Activated CD4-positive, alpha-beta T cell treated with anti-CD3 and anti-CD28 coated beads, Interleukin-2, amount 10 ng/mL, durations not matched to agents 24 days and 14 days (primary cell): Measurements from ENCODE around the gene WFDC12. TPM values are rescaled to one million over a fixed set of nuclear protein-coding genes. Genes with fewer than 3 reads are reported as not detected.

ENCODE experiments used
- DNase-seq: peaks from one replicate; pipeline ENCODE4 v3.0.0; 2022
- H3K27ac Mint-ChIP-seq: one replicate; pipeline ENCODE4 v1.8.0; 2022; ENCODE audit warnings: mild to moderate bottlenecking, mixed read lengths
- H3K27me3 Mint-ChIP-seq: one replicate; pipeline ENCODE4 v1.8.0; 2022; ENCODE audit warnings: mixed read lengths
- H3K36me3 Mint-ChIP-seq: one replicate; pipeline ENCODE4 v1.8.0; 2022; ENCODE audit warnings: low read depth, mild to moderate bottlenecking, mixed read lengths
- H3K4me1 Mint-ChIP-seq: one replicate; pipeline ENCODE4 v1.8.0; 2021; ENCODE audit warnings: mixed read lengths
- H3K4me3 Mint-ChIP-seq: one replicate; pipeline ENCODE4 v1.8.0; 2022; ENCODE audit warnings: mild to moderate bottlenecking, moderate library complexity, mixed read lengths
- H3K9me3 Mint-ChIP-seq: one replicate; pipeline ENCODE4 v1.8.0; 2021; ENCODE audit warnings: mixed read lengths
- intact Hi-C: fragments of 100-400 bp; cut with micrococcal nuclease; formaldehyde crosslinking; loops from one replicate; pipeline ENCODE4 v1.15.1; 2023
- total RNA-seq: library from RNA; stranded (reverse); gene quantifications from 2 replicates; pipeline ENCODE4 v1.2.3, GENCODE V29; 2022

Gene WFDC12
- total RNA-seq, 1 donor from 2014 or later: not detected

DNA sequence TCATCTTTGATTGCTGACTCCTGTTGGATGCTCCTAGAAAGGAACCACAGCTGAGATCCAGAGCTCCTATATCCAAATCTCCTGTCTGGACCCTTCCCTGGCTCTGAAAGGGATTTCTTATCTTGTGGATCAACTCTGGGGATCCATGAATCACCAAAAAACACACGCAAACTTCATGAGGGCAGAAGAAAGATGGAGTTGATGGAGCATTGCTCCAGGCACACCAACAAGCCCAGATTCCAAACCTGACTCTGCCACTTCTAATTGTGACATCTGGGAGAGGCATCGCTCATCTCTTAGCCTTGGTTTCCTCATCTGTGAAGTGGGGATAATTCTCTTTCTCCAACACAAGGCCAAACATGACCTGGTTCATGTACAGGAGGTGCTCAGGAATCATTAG is 30.1 kb downstream of the WFDC12 start:
- H3K36me3 Mint-ChIP-seq: no peaks in the 10 kb centered on the region
- H3K4me3 Mint-ChIP-seq: no peak overlapping the region
- no peaks in the 10 kb centered on the region for H3K9me3 Mint-ChIP-seq
- H3K27ac Mint-ChIP-seq: no peak overlapping the region
- DNase-seq: no peak
- peaks cover 18% of the 10 kb centered on the region for H3K27me3 Mint-ChIP-seq
- H3K4me1 Mint-ChIP-seq: peaks cover 5% of the 10 kb centered on the region
- intact Hi-C loops: no loop called here

DNA sequence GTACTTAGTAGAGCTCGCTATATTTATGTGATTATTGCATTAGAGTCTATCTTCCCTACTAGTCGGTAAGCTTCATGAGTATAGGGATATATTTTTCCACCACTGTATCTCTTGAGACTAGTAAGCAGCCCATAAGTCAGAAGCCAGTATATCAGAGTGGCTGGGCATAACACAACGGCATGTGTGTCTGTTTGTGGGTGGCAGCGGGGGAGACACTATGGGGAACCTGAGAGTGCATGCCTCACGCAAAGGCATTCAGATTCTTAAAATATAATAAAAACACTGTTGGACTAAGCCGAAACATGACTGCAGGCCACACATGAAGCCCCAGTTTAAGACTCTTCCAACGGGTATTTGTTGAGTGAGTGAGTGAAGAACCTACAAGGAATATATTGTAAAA is 31.4 kb downstream of the WFDC12 start:
- peaks cover 5% of the 10 kb centered on the region for H3K4me1 Mint-ChIP-seq
- H3K36me3 Mint-ChIP-seq: peaks cover 3% of the 10 kb centered on the region
- H3K4me3 Mint-ChIP-seq: no peak overlapping the region
- no peak overlapping the region for H3K27ac Mint-ChIP-seq
- peaks cover 10% of the 10 kb centered on the region for H3K27me3 Mint-ChIP-seq
- no peaks in the 10 kb centered on the region for H3K9me3 Mint-ChIP-seq
- DNase-seq: no peak
- intact Hi-C loops: no loop called here

DNA sequence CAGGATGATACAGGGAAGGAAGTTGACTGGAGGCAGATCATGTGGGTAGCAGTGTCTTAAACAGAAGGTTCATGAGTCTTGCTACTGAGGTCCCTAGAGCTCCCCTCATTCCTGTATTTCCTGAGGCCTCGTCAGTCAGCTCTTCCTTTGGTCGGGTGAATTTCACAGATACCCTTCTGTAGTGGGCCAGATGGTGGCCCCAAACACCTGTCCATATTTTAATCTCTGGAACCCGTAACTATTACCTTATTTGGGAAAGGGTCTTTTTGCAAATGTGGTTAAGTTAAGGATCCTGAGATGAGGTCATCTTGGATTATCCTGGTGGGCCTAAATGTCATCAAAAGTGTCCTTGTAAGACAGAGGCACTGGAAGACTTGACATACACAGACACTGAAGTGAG is 32.9 kb downstream of the WFDC12 start:
- H3K4me1 Mint-ChIP-seq: peaks cover 2% of the 10 kb centered on the region
- peaks cover 9% of the 10 kb centered on the region for H3K36me3 Mint-ChIP-seq
- DNase-seq: no peak
- intact Hi-C loops: no loop called here
- no peaks in the 10 kb centered on the region for H3K9me3 Mint-ChIP-seq
- no peak overlapping the region for H3K4me3 Mint-ChIP-seq
- H3K27me3 Mint-ChIP-seq: no peaks in the 10 kb centered on the region
- no peak overlapping the region for H3K27ac Mint-ChIP-seq

DNA sequence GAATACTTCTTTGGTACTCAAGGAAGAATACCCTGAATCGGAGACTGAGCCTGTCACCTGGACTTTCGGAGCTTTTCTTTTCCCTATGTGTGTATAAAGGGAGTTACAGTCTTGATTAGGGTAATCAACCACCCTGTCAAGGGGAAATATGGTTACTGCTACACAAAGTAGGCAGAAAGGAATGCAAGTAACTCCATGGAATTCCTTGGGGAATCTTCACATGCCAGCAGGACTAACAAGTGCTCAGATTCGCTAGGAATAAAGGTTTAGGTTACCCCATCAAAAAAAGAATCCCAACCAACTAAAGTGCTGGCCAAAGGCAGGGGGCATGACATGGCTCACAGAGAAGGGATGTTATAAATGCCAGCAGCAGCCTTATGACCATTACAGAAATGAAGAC is 33.8 kb downstream of the WFDC12 start:
- Mint-ChIP-seq H3K9me3 (no peaks in the 10 kb centered on the region), H3K4me3 (no peak overlapping the region), H3K27me3 (no peaks in the 10 kb centered on the region), H3K4me1 (no peaks in the 10 kb centered on the region), H3K27ac (no peak overlapping the region), H3K36me3 (peaks cover 18% of the 10 kb centered on the region)
- intact Hi-C loops: no loop called here
- no peak for DNase-seq

DNA sequence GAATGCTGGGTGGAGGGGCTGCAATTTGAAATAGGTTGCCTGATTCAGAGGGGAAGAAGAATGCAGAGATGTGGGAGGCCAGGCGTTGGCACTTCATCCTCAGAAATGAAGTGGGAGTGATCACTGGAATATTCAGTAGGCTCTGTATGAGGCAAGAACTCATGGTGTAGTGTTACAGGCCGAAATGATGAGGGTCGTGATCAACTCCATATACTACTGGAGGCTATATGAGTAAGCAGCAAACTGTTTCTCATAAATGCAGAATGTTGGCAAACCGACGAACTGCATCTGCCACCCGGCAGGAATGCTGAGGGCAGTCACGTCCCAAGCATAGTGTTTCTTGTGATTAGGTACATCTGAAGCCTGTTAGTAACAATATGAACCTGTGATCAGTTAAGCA is 36.0 kb downstream of the WFDC12 start:
- Mint-ChIP-seq H3K36me3 (peaks cover 30% of the 10 kb centered on the region), H3K9me3 (no peaks in the 10 kb centered on the region), H3K27ac (no peak overlapping the region), H3K4me1 (no peaks in the 10 kb centered on the region), H3K27me3 (no peaks in the 10 kb centered on the region), H3K4me3 (no peak overlapping the region)
- intact Hi-C loops: no loop called here
- DNase-seq: no peak

DNA sequence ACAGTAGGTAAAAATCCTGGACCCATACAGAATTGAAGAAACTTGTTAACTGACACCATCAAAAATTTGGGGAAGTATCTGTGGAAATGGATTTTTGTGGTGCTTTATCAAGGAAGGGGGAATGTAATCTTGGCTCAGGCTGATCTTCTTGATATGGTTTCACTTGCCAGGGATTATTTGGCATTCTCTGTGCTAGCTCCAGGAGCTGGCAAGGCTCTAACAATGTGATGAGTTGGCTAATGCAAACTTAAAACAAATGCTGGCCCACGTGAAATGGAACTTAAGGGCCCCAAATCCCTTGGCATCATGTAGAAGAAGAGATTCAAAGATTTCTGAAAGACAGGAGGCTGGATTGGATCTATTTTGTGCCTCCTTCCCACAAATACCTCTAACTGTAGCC is 36.5 kb downstream of the WFDC12 start:
- Mint-ChIP-seq H3K4me1 (no peaks in the 10 kb centered on the region), H3K36me3 (peaks cover 34% of the 10 kb centered on the region), H3K9me3 (no peaks in the 10 kb centered on the region), H3K4me3 (no peak overlapping the region), H3K27ac (no peak overlapping the region), H3K27me3 (no peaks in the 10 kb centered on the region)
- DNase-seq: no peak
- intact Hi-C loops: no loop called here

DNA sequence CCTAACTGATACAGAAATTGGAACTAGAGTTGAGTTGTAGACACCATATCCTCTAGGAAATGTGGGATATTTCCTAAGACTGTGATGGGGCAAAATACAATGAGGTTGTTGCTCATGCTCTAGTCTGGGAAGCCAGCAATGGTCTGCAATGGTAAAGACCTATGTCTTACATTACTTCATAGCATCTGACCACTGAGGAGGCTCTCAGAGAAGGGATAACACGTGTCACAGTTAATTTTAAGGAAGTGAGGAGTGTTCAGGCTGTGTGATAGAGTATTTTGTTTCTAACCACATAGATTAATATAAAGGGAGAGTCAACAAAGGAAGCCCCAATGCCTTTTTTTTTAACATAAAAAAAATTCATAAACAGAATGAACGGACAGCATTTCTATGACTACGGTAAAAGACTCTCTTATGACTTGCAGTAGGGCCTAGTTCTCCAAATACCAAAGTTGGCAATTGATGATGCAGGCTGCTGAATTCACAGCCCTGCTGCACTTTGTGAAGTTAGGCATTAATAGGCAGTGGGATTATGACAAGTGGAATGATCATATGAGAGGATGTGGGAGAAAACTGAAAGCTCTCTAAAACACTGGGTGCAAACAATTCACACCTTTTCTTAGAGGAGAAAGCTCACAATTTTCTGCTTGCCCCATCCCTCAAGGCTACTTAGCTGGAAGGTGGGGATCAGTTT is 37.0 kb downstream of the WFDC12 start:
- no peaks in the 10 kb centered on the region for H3K9me3 Mint-ChIP-seq
- DNase-seq: no peak
- peaks cover 40% of the 10 kb centered on the region for H3K36me3 Mint-ChIP-seq
- no peaks in the 10 kb centered on the region for H3K27me3 Mint-ChIP-seq
- H3K4me1 Mint-ChIP-seq: no peaks in the 10 kb centered on the region
- no peak overlapping the region for H3K27ac Mint-ChIP-seq
- intact Hi-C loops: no loop called here
- H3K4me3 Mint-ChIP-seq: no peak overlapping the region

DNA sequence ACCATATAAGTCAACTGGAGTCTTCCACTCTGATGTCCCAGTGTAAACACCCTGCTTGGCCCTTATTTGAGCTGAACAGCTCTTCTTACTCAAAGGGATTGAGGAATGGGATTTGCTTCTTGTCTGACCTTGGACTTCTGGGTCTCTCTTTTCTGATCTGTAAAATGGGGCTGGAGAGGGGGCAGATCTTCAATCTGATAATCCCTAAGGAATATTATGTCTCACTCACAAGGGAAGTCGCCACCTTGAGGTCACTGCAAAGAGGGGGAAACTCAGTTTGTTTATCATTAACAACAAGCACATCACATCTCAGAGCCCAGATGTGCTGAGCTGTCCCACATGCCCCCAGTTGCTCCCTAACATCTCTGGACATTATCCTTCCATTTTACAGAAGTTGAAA is 38.4 kb downstream of the WFDC12 start:
- H3K27ac Mint-ChIP-seq: no peak overlapping the region
- no peaks in the 10 kb centered on the region for H3K27me3 Mint-ChIP-seq

DNA sequence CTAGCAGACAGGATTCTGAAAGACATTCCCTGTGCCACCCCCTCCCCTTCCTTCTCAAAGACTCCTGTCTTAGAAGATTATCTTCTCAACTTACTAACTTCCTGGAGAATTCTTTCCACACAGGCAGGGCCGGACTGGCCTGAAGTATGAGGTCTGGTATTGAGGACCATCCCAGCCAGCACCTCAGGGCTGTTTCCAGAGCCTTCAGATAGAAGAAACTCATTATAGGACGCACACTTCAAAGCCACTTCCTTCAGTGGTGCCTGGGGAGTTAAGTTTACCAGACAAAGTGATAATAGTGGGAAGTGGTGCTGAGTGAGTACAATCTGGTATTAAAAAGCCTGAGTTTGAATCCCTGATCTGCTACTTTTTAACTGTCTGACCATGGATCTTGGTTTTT is 39.0 kb downstream of the WFDC12 start:
- Mint-ChIP-seq H3K27me3 (no peaks in the 10 kb centered on the region), H3K9me3 (no peaks in the 10 kb centered on the region), H3K4me3 (no peak overlapping the region), H3K36me3 (peaks cover 57% of the 10 kb centered on the region), H3K27ac (no peak overlapping the region), H3K4me1 (peaks cover 2% of the 10 kb centered on the region)
- intact Hi-C loops: no loop called here
- no peak for DNase-seq

More for the DNA sequence above, 38.4 kb downstream of the WFDC12 start:
- Mint-ChIP-seq H3K36me3 (peaks cover 52% of the 10 kb centered on the region), H3K4me1 (peaks cover 2% of the 10 kb centered on the region), H3K4me3 (no peak overlapping the region), H3K9me3 (no peaks in the 10 kb centered on the region)
- intact Hi-C loops: no loop called here
- DNase-seq: no peak

DNA sequence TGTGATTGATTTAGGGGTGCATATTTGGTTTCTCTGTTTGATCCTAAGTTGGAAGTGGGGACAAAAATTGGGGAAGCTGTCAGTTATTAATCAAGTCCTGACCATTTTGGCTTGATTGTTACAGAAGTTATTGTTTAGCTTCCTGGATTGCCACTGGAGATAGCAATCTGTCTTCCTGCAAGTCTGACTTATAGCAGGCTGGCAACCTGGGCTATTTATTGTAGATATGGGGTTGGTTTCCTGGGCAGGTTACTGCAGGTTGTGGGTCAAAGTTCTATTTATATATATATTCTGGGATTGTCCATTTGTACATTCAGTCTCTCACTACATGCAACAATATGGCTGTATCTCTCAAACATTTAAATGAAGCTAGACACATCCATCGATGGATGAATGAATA is 41.1 kb downstream of the WFDC12 start:
- H3K9me3 Mint-ChIP-seq: no peaks in the 10 kb centered on the region
- no peak overlapping the region for H3K4me3 Mint-ChIP-seq
- no peak overlapping the region for H3K27ac Mint-ChIP-seq
- peaks cover 74% of the 10 kb centered on the region for H3K36me3 Mint-ChIP-seq
- no peak for DNase-seq
- no peaks in the 10 kb centered on the region for H3K27me3 Mint-ChIP-seq
- H3K4me1 Mint-ChIP-seq: peaks cover 2% of the 10 kb centered on the region
- intact Hi-C loops: no loop called here

DNA sequence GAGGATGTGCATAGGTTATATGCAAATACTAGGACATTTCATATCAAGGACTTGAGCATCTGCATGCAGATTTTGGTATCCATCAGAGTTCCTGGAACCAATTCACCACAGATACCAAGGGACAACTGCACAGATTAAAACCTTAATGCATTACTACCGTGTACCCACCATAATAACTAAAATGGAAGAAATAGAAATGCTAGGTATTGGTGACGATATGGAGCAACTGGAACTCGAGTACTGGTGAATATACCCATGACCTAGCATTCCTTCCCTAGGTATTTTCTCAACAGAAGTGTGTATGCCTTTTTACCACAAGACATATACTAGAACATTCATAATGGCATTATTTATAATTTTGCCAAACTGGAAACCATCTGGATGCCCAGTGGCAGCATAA is 41.8 kb downstream of the WFDC12 start:
- H3K4me1 Mint-ChIP-seq: peaks cover 2% of the 10 kb centered on the region
- H3K27me3 Mint-ChIP-seq: no peaks in the 10 kb centered on the region
- peaks cover 71% of the 10 kb centered on the region for H3K36me3 Mint-ChIP-seq
- H3K9me3 Mint-ChIP-seq: no peaks in the 10 kb centered on the region
- intact Hi-C loops: no loop called here
- no peak overlapping the region for H3K27ac Mint-ChIP-seq
- H3K4me3 Mint-ChIP-seq: no peak overlapping the region
- DNase-seq: no peak

DNA sequence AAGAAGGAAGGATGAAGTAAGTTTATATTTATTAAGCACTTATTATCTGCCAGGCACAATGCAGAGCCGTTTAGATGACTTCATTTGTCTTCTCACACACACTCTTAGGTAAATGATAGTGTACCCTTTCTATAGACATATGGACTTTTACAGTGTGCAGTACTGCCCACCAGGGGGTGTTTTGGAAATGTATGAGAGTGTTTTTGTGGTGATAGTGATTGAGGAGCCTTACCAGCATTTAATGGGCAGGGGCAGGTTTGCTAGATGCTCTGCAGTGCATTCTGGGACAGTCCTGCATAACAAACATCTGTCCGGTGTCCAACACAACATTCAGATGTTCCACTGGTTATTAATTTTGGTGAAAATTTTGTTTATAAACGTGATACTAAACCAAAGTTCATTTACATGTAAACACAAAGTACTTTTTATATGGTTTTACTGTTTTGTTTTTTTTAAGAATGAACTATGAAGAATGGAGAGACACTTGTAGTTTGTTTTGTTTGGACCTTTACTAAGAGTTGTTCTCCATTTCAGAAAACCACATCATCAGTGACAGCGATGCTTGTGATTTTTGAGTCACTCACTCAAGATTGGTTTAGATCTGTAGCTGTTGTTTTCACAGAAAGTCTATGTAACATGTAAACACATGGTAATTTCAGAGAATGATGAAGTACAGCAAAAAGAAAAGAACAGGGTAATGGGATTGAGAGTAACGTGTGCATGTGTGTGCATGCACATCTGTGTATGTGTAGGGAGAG is 43.2 kb downstream of the WFDC12 start:
- intact Hi-C loops: no loop called here
- no peak overlapping the region for H3K4me3 Mint-ChIP-seq
- H3K27me3 Mint-ChIP-seq: no peaks in the 10 kb centered on the region
- peaks cover 2% of the 10 kb centered on the region for H3K4me1 Mint-ChIP-seq
- H3K27ac Mint-ChIP-seq: no peak overlapping the region
- H3K36me3 Mint-ChIP-seq: peaks cover 77% of the 10 kb centered on the region
- no peak for DNase-seq
- no peaks in the 10 kb centered on the region for H3K9me3 Mint-ChIP-seq

DNA sequence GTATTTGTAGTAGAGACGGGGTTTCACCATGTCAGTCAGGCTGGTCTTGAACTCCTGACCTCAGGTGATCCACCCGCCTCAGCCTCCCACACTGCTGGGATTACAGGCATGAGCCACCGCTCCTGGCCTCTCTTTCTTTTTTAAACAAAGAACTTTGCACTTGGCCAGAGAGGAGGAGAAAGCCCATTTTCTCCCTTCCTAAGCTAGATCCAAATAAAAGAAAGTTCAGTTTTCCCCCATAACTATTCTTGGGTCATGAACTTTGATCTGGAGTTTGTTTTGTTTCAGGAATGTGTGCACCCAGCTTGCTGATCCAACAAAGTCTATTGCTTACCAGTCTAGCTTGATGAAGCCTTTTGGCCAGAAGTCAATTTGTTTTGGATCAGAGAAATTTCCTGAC is 46.7 kb downstream of the WFDC12 start:
- Mint-ChIP-seq H3K4me1 (peaks cover 5% of the 10 kb centered on the region), H3K9me3 (no peaks in the 10 kb centered on the region), H3K27me3 (no peaks in the 10 kb centered on the region), H3K36me3 (peaks cover 71% of the 10 kb centered on the region), H3K27ac (no peak overlapping the region), H3K4me3 (no peak overlapping the region)
- intact Hi-C loops: no loop called here
- no peak for DNase-seq
